ENCODE measurements around the gene RGSL1.

DNA sequence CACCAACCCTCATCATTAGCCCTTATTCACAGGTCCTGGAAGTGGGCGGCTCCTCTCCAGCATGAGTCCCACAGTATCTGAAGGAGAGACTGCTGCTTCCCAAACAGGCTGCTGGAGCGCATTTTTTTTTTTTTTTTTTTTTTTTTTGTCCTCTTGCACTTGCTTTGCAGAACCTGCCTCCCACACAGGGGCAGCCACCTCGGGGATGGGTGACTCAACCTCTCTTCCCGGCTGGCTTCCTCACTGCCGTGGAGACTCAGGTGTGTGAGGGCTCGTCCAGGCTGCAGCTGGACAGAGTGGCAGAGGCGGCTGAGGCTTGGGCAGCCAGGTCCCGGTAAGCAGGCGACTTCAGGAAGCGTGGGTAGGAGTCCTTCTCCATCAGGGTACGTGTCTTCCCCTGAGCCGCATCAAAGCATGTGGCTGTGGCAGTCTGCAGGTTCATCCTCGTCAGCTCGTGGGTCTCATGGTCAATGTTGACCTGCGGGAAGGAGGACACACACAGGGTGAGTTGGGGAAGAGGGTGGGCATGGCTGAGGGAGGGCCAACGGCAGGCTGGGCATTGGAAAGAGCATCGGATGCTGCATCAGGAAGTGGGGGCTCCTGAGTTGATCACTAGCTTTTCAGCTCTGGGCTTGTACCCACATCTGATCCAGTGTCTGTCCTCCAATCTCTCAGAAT, 150.2 kb downstream of the RGSL1 start:
- no peak for TF ChIP-seq EZH2phosphoT487 (conservative IDR thresholded peaks at IDR 0.05; ENCODE audit: low read length)
- TF ChIP-seq, protein P1, sequence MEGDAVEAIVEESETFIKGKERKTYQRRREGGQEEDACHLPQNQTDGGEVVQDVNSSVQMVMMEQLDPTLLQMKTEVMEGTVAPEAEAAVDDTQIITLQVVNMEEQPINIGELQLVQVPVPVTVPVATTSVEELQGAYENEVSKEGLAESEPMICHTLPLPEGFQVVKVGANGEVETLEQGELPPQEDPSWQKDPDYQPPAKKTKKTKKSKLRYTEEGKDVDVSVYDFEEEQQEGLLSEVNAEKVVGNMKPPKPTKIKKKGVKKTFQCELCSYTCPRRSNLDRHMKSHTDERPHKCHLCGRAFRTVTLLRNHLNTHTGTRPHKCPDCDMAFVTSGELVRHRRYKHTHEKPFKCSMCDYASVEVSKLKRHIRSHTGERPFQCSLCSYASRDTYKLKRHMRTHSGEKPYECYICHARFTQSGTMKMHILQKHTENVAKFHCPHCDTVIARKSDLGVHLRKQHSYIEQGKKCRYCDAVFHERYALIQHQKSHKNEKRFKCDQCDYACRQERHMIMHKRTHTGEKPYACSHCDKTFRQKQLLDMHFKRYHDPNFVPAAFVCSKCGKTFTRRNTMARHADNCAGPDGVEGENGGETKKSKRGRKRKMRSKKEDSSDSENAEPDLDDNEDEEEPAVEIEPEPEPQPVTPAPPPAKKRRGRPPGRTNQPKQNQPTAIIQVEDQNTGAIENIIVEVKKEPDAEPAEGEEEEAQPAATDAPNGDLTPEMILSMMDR (IDR thresholded peaks at IDR 0.05; ENCODE audit: insufficient read depth, low read length, poor library complexity, severe bottlenecking) = no peak
